HepG2 (cell line): ENCODE measurements around the gene ENO3. TPM values are rescaled to one million over a fixed set of nuclear protein-coding genes. Genes with fewer than 3 reads are reported as not detected.

ENCODE experiments used
- HES4 ChIP-seq: sonication (generic); formaldehyde crosslinking; IDR thresholded peaks from 2 replicates; pipeline ENCODE4 v1.9.0; 2021; ENCODE audit warnings: mild to moderate bottlenecking, missing genetic modification reagents, borderline replicate concordance
- HOXD1 ChIP-seq: sonication (generic); formaldehyde crosslinking; IDR thresholded peaks from 2 replicates; pipeline ENCODE4 v1.5.0; 2020; ENCODE audit warnings: missing genetic modification reagents
- ZNF232 ChIP-seq: sonication (generic); formaldehyde crosslinking; IDR thresholded peaks from 2 replicates; pipeline ENCODE4 v1.4.0; 2020; ENCODE audit warnings: missing genetic modification reagents, borderline replicate concordance
- ZNF3 ChIP-seq: IDR thresholded peaks from 2 replicates; pipeline ENCODE4 v1.7.0; 2017; ENCODE audit warnings: inconsistent platforms
- ZNF407 ChIP-seq: sonication (generic); formaldehyde crosslinking; IDR thresholded peaks from one replicate; pipeline ENCODE4 v1.5.1; 2020; ENCODE audit warnings: mild to moderate bottlenecking, missing genetic modification reagents; ENCODE audit errors: not compliant biosample characterization
- ZNF432 ChIP-seq: sonication (generic); formaldehyde crosslinking; IDR thresholded peaks from 2 replicates; pipeline ENCODE4 v1.5.0; 2020; ENCODE audit warnings: missing genetic modification reagents, mild to moderate bottlenecking, borderline replicate concordance
- ZNF580 ChIP-seq: IDR thresholded peaks from 2 replicates; pipeline ENCODE4 v1.6.1; 2016; ENCODE audit warnings: low read depth, borderline replicate concordance
- ZNF839 ChIP-seq: sonication (generic); formaldehyde crosslinking; IDR thresholded peaks from 2 replicates; pipeline ENCODE4 v1.4.0; 2020; ENCODE audit warnings: missing genetic modification reagents, mild to moderate bottlenecking, borderline replicate concordance
- polyA plus RNA-seq, 8 experiments: library from polyadenylated mRNA; depleted of rRNA in 3 of 8; stranded (reverse) in 7 of 8; unstranded in 1 of 8; fragments of >200 nt; fragmentation: Illumina TruSeq in 4 of 8; extraction: Trizol in 4 of 8; gene quantifications; 2 replicates each; pipeline versions ENCODE4 v1.2.1 to v1.2.3, GENCODE V29; 2011 to 2016; ENCODE audit warnings: low read depth in 4 of 8, missing spikeins in 1 of 8, mixed read lengths in 1 of 8; ENCODE audit not compliant: insufficient read depth in 1 of 8
- total RNA-seq, 5 experiments: library from RNA; depleted of rRNA; stranded (reverse); fragments of >200 nt; fragmentation: Illumina TruSeq; extraction: Trizol; gene quantifications; 2 replicates each; pipeline ENCODE4 v1.2.3, GENCODE V29; 2016; ENCODE audit warnings: low read depth in 1 of 5
- TF ChIP-seq, protein P1 (sequence below): sonication (generic); formaldehyde crosslinking; IDR thresholded peaks from 2 replicates; pipeline ENCODE4 v1.8.1; 2022; ENCODE audit warnings: mild to moderate bottlenecking, missing genetic modification reagents
- TF ChIP-seq, protein P2 (sequence below): sonication (generic); formaldehyde crosslinking; IDR thresholded peaks from 2 replicates; pipeline ENCODE4 v1.8.1; 2022; ENCODE audit warnings: low read depth, mild to moderate bottlenecking, missing genetic modification reagents
- TF ChIP-seq, protein P3 (sequence below): sonication (generic); formaldehyde crosslinking; IDR thresholded peaks from 2 replicates; pipeline ENCODE4 v1.8.0; 2022; ENCODE audit warnings: missing genetic modification reagents, mild to moderate bottlenecking, inconsistent platforms, borderline replicate concordance

The ENO3 gene
- total and polyA plus RNA-seq, 2 of the 13 experiments (the other 11 are each of a cell fraction or from before 2014, with no cell fraction given), result 59.8 to 69.8 TPM

- TF ChIP-seq HES4, result no peak
- 0 out of 2 replicates have a peak, but pooled peaks have one; percentile 41 for TF ChIP-seq ZNF580
- no peak; the same call in 1 of the 2 replicates for TF ChIP-seq ZNF3 (CRISPR knock-in tag)
- TF ChIP-seq ZNF839 (CRISPR knock-in tag), result no peak
- TF ChIP-seq ZNF407 (CRISPR knock-in tag), result no peak
- TF ChIP-seq, protein P1, sequence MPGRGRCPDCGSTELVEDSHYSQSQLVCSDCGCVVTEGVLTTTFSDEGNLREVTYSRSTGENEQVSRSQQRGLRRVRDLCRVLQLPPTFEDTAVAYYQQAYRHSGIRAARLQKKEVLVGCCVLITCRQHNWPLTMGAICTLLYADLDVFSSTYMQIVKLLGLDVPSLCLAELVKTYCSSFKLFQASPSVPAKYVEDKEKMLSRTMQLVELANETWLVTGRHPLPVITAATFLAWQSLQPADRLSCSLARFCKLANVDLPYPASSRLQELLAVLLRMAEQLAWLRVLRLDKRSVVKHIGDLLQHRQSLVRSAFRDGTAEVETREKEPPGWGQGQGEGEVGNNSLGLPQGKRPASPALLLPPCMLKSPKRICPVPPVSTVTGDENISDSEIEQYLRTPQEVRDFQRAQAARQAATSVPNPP (CRISPR knock-in tag), result no peak
- TF ChIP-seq HOXD1 (CRISPR knock-in tag), result 0 out of 2 replicates have a peak, but pooled peaks have one; percentile 12
- no peak for TF ChIP-seq ZNF432 (CRISPR knock-in tag)
- TF ChIP-seq, protein P2, sequence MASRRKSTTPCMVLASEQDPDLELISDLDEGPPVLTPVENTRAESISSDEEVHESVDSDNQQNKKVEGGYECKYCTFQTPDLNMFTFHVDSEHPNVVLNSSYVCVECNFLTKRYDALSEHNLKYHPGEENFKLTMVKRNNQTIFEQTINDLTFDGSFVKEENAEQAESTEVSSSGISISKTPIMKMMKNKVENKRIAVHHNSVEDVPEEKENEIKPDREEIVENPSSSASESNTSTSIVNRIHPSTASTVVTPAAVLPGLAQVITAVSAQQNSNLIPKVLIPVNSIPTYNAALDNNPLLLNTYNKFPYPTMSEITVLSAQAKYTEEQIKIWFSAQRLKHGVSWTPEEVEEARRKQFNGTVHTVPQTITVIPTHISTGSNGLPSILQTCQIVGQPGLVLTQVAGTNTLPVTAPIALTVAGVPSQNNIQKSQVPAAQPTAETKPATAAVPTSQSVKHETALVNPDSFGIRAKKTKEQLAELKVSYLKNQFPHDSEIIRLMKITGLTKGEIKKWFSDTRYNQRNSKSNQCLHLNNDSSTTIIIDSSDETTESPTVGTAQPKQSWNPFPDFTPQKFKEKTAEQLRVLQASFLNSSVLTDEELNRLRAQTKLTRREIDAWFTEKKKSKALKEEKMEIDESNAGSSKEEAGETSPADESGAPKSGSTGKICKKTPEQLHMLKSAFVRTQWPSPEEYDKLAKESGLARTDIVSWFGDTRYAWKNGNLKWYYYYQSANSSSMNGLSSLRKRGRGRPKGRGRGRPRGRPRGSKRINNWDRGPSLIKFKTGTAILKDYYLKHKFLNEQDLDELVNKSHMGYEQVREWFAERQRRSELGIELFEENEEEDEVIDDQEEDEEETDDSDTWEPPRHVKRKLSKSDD (CRISPR knock-in tag), result peak; percentile 49; the same call in 1 of the 2 replicates
- no peak for TF ChIP-seq ZNF232 (CRISPR knock-in tag)
- TF ChIP-seq, protein P3, sequence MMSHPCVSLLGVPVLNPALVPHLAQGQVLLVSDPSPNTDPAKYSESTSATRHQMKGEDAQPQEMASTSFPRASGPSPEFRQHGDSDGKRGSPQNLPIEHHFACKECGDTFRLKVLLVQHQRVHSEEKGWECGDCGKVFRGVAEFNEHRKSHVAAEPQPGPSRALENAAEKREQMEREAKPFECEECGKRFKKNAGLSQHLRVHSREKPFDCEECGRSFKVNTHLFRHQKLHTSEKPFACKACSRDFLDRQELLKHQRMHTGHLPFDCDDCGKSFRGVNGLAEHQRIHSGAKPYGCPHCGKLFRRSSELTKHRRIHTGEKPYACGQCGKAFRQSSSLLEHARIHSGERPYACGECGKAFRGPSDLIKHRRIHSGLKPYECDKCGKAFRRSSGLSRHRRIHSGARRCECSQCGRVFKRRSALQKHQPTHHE (CRISPR knock-in tag), result no peak
These were observed 30.4 kb upstream of the ENO3 start (continued) for GRCh38 chr17:4920351-4921048.
